ENCODE measurements around the gene ILK. TPM values are rescaled to one million over a fixed set of nuclear protein-coding genes. Genes with fewer than 3 reads are reported as not detected.

Gene ILK
- total and polyA plus RNA-seq, 2 of the 13 experiments (the other 11 are each of a cell fraction or from before 2014, with no cell fraction given), result 70.3 to 108 TPM

GRCh38 chr11:6655020-6655789 is 51.6 kb downstream of the ILK start:
- intact Hi-C loops (cut with micrococcal nuclease; ENCODE audit: unreplicated experiment) (no loop called here), in situ Hi-C loops (cut with HindIII; ENCODE audit: extremely low pct_ligation_motif_present, low pct_unique_long_range_greater_than_20kb) (no loop called here)
- Histone ChIP-seq H3K9me3 (ENCODE audit: low read length) (no peaks in the 10 kb centered on the region), H3K27me3 (ENCODE audit: control insufficient read depth in 1 of 2, insufficient read depth in 2 of 2, low read length in 2 of 2) (peaks cover 15 to 85% of the 10 kb centered on the region in 2 experiments), H2AFZ (ENCODE audit: low read length) (no peak overlapping the region), H3K79me2 (ENCODE audit: insufficient read depth, low read length) (no peaks in the 10 kb centered on the region), H3K27ac (ENCODE audit: extremely low read length, insufficient read depth, low read length) (no peak overlapping the region), H3K4me2 (ENCODE audit: low read depth, low read length) (peak overlapping the region; percentile 53), H4K20me1 (ENCODE audit: insufficient read depth, low read length) (no peaks in the 10 kb centered on the region), H3K4me3 (replicated peaks in 1 of 3; ENCODE audit: insufficient read depth in 1 of 3, low read depth in 2 of 3, low read length in 3 of 3) (peak overlapping the region in 1 of 3 experiments; percentile 37; a peak in 2 of 6 replicates), H3K9ac (ENCODE audit: insufficient read depth, low read depth, low read length) (no peak overlapping the region), H3K36me3 (replicated peaks in 1 of 2; ENCODE audit: control insufficient read depth in 1 of 2, insufficient read depth in 2 of 2, low read length in 2 of 2) (no peaks in the 10 kb centered on the region), H3K4me1 (ENCODE audit: insufficient read depth, low read length) (peaks cover 12% of the 10 kb centered on the region)
- ATAC-seq (peak; percentile 73), DNase-seq (ENCODE audit: low spot score) (no peak), FAIRE-seq (no peak)
- CTCF ChIA-PET (ENCODE audit: low intra/inter-chr PET ratio, low total read pairs), result no interaction called here
- POLR2A ChIA-PET, result no interaction called here
- BruUV-seq (replicated peaks), result no TSS peak
- whole genome bisulfite sequencing (ENCODE audit: low lambda C conversion rate), result 14% methylated on average over 8 of the region's 84 CpGs
- no peak for TF ChIP-seq ZSCAN9 (CRISPR knock-in tag; IDR thresholded peaks at IDR 0.05; ENCODE audit: borderline replicate concordance)
- no peak for TF ChIP-seq WIZ (CRISPR knock-in tag; IDR thresholded peaks at IDR 0.05)
- TF ChIP-seq ZNF777 (CRISPR knock-in tag; IDR thresholded peaks at IDR 0.05), result peak; percentile 51
- no peak for TF ChIP-seq ETV5 (CRISPR knock-in tag; IDR thresholded peaks at IDR 0.05; ENCODE audit: borderline replicate concordance)
- TF ChIP-seq ZNF737 (CRISPR knock-in tag; IDR thresholded peaks at IDR 0.05; ENCODE audit: borderline replicate concordance), result no peak
- TF ChIP-seq SKIL (CRISPR knock-in tag; IDR thresholded peaks at IDR 0.05; ENCODE audit: borderline replicate concordance), result 0 out of 2 replicates have a peak, but pooled peaks have one; percentile 42
- peak; percentile 79; the same call in 1 of the 2 replicates for TF ChIP-seq MTF2 (CRISPR knock-in tag; IDR thresholded peaks at IDR 0.05; ENCODE audit: borderline replicate concordance)
- TF ChIP-seq MED1 (CRISPR knock-in tag; IDR thresholded peaks at IDR 0.05), result no peak
- peak; percentile 39 for TF ChIP-seq ZNF687 (CRISPR knock-in tag; IDR thresholded peaks at IDR 0.05)
- TF ChIP-seq EZH2 (conservative IDR thresholded peaks at IDR 0.05; ENCODE audit: low read depth, low read length), result peak; percentile 58; the same call in 1 of the 2 replicates
